HG03575 (cell line): ENCODE results near the gene GALNTL6.

Experiments used
- ATAC-seq: cut with Tn5 transposase; IDR thresholded peaks from one replicate; pipeline ENCODE4 v1.9.1; 2021; ENCODE audit not compliant: unreplicated experiment, insufficient number of reproducible peaks, low FRiP score; ENCODE audit errors: extremely low read depth

GALNTL6 gene

DNA sequence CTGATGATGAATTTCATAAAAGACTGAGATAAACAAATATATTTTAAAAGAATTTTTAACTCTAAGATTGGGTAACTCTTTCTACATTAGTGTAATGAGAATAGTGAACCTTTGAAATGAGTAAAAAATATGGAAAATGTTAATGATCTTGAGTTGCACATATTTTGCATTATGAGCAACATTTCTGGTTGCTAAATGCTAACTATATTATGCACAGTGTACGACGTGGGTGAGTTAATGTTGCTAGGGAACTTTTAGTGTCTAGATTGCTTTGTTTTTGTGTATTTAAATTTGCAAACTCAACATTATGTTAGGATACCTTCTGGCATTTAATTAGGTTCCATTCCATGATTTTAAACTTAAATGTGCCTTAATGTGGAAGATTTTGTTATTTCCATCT lies 742.5 kb downstream of the GALNTL6 start:
- no peak for ATAC-seq

- ATAC-seq: no peak
Observed at GRCh38 chr4:172573899-172574298, 760.7 kb downstream of the GALNTL6 start.

GRCh38 chr4:172578712-172579111 lies 765.5 kb downstream of the GALNTL6 start:
- no peak for ATAC-seq

- no peak for ATAC-seq
Observed at GRCh38 chr4:172584816-172585215, 771.6 kb downstream of the GALNTL6 start.

DNA sequence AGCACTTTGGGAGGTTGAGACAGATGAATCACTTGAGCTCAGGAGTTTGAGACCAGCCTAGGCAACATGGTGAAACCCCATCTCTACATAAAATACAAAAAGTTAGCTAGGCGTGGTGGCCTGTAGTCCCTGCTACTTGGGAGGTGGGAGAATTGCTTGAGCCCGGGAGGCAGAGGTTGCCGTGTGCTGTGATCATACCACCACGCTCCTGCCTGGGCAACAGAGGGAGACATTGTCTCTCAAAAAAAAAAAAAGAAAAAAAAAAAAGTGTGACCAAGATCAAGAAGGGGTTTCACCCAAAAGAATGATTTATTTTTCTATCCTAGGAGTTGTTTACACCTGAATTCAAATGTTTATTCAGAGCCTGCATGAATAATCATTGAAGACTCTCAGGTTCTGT lies 783.0 kb downstream of the GALNTL6 start:
- no peak for ATAC-seq

- no peak for ATAC-seq
Observed at GRCh38 chr4:172599554-172599953, 786.4 kb downstream of the GALNTL6 start.

DNA sequence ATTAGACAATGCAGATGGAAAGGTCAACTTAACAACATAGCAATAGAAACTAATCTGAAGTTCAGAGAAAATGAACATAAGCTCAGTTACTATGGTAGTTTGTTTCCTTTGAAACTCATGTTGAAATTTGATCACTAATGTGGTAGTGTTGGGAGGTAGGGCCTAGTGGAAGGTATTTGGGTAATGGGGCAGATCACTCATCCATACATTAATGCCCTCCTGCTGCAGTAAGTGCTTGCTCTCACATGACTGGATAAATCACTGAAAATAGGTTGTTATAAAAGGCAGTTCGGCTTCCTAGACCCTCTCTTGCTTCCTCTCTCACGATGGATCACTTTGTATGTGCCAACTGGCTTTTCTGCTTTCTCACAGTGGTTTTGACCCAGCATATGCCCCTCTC lies 788.0 kb downstream of the GALNTL6 start:
- ATAC-seq: no peak

DNA sequence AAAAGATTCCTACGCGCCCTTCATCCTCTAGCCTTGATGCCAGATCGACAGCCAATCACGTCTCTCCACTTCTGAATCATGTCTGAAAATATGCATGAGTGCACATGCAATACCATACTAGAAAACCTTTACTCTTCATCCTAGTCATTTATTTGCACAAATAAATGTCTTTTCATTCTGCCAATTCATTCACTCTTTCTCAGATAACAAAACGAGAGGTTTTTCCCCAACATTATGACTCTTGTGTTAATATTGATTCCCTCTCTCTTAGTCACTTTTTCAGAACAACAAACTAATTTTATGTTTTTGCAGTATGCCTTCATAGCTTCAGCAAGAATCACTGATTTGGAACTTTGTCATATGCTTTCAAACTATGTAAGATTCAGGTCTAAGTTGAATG lies 806.0 kb downstream of the GALNTL6 start:
- ATAC-seq: no peak

GRCh38 chr4:172619798-172620197 lies 806.6 kb downstream of the GALNTL6 start:
- ATAC-seq: no peak

GRCh38 chr4:172628263-172628662 lies 815.1 kb downstream of the GALNTL6 start:
- no peak for ATAC-seq

GRCh38 chr4:172630280-172630679 lies 817.1 kb downstream of the GALNTL6 start:
- no peak for ATAC-seq

- no peak for ATAC-seq
Observed at GRCh38 chr4:172631832-172632231, 818.6 kb downstream of the GALNTL6 start.

GRCh38 chr4:172648471-172648870 lies 835.3 kb downstream of the GALNTL6 start:
- no peak for ATAC-seq

GRCh38 chr4:172649143-172649542 lies 835.9 kb downstream of the GALNTL6 start:
- ATAC-seq: no peak

DNA sequence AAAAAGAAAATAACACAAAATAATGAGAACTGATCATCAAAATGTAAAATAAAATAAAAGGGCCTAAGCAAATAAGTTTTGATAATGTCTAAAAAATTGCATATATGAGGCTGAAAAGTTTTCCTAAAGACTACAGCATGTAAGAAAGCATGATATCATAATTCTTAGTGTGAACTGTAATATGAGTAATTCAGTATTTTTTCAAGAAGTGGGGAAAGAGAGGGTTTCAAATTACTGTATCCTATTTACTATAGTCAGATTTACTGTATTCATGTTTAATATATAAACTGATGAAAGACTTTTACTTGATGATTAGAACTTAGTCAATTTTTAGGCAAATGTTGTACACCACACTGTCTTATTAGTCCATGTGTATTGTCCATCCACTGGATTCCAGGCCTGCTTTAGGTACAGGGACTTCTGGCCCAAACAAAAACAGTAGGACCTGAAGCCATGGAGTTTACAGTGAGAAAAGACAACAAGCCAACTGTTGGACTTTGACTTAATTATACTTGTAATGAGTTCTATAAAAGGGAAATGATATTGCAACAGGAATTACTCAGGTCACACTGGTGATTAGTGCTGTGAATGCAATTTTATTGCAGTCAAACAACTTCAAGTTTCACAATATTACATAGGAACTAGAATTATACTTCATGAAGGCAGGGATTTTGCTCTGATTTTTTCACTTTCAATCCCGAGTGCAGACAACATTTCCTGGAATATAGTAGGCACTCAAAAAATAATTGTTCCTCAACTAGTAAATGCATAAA lies 837.7 kb downstream of the GALNTL6 start:
- no peak for ATAC-seq

- ATAC-seq: no peak
Observed at GRCh38 chr4:172651961-172652360, 838.8 kb downstream of the GALNTL6 start.

- no peak for ATAC-seq
Observed at GRCh38 chr4:172652369-172652768, 839.2 kb downstream of the GALNTL6 start.

DNA sequence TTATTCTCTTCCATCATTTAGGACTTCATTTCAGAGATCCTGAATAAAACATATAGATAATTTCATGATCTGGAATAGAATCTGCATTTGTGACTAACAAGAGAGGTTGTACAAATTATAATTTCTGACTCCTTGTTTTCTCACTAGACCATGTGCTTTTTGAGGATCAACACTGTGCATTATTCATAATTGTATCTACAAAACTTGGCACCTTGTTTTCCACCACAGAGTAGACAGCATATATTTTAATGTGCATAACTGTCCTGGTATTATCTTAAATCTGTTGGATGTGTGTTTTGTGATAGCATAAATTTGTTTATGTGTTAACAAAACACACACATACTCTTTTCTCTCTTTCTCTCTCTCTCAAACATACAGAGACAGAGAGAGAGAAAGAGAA lies 840.5 kb downstream of the GALNTL6 start:
- ATAC-seq: no peak

- no peak for ATAC-seq
Observed at GRCh38 chr4:172654457-172654856, 841.3 kb downstream of the GALNTL6 start.

DNA sequence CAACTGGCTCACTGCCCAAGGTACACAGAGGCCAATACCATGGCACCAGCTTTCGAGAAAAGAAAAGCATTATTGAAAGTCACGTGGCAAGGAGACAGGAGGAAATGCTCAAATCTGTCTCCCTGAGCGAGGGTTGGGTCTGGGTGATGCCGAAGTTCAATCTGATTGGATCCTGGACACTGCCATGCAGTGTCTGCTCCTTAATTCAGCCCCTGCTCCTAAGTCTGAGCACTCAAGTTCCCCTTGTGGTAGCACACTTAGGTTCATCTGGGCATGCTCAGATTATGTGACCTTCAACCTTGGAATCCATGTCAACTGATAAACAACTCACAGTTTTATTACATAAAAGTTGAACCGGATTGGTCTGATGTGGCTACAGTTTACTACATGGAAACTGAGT lies 842.9 kb downstream of the GALNTL6 start:
- ATAC-seq: no peak

DNA sequence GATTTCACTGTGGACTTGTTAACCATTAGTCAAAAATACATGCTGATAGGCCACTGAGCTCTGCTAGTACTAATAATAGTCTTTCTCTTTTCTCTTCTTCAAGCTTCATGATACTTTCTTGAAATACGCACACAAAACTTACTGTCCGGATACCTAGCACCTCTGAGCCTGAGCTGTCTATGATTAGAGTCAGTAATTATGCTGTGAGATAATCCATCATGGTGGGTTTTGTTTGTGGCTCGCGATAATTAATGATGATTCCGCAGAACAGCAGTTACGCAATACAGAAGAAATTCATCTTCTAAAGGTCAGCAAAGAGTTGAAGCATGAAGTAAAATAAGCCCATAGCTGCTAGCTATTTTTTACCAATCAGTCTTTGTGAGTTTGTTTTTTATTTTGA lies 843.9 kb downstream of the GALNTL6 start:
- no peak for ATAC-seq
